PC-9 (cell line): Measurements from ENCODE around the gene SYNE1.

Source experiments
- CTCF ChIP-seq: fragments of 200-600 bp; sonication (generic); conservative IDR thresholded peaks from 2 replicates; pipeline ENCODE4 v1.6.1; 2017; ENCODE audit warnings: mixed run types, antibody characterized with exemption, mild to moderate bottlenecking, moderate library complexity
- EZH2 ChIP-seq: fragments of 200-600 bp; sonication (generic); IDR thresholded peaks from 2 replicates; pipeline ENCODE4 v1.8.0; 2017; ENCODE audit warnings: antibody characterized with exemption, low read depth

- no peak for TF ChIP-seq CTCF
- no peak for TF ChIP-seq EZH2
Measured at GRCh38 chr6:152343735-152344360, 293.3 kb downstream of the SYNE1 start.
